NCI-H82 (cell line): ENCODE measurements around the gene PCDHGA7.
"Not testable (repeated sequence)": the region's sequence is repeated elsewhere in the genome, so short reads cannot be mapped to it uniquely, and the experiment has no call there.

Experiments used
- DNase-seq: peaks from one replicate; lab custom pipeline; 2025; lab: John Stamatoyannopoulos, UW

The PCDHGA7 gene

DNA sequence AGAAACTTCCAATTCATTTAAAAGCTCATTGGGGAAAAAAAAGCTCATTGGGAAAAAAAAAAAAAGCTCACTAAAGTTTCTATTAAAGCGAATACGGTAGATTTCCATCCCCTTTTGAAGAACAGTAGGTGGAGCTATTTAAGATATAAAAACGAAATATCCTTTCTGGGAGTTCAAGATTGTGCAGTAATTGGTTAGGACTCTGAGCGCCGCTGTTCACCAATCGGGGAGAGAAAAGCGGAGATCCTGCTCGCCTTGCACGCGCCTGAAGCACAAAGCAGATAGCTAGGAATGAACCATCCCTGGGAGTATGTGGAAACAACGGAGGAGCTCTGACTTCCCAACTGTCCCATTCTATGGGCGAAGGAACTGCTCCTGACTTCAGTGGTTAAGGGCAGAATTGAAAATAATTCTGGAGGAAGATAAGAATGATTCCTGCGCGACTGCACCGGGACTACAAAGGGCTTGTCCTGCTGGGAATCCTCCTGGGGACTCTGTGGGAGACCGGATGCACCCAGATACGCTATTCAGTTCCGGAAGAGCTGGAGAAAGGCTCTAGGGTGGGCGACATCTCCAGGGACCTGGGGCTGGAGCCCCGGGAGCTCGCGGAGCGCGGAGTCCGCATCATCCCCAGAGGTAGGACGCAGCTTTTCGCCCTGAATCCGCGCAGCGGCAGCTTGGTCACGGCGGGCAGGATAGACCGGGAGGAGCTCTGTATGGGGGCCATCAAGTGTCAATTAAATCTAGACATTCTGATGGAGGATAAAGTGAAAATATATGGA is 48.0 kb downstream of the PCDHGA7 start, which contains the start of gene PCDHGA12:
Gene PCDHGA12, plus strand, starts transcription at position 176 of the 782 bp plus-strand sequence. Its CDS starts 253 bp downstream, at position 429.
- DNase-seq, result no peak

DNA sequence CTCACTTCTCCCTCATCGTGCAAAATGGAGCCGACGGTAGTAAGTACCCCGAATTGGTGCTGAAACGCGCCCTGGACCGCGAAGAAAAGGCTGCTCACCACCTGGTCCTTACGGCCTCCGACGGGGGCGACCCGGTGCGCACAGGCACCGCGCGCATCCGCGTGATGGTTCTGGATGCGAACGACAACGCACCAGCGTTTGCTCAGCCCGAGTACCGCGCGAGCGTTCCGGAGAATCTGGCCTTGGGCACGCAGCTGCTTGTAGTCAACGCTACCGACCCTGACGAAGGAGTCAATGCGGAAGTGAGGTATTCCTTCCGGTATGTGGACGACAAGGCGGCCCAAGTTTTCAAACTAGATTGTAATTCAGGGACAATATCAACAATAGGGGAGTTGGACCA is 48.7 kb downstream of the PCDHGA7 start:
- DNase-seq, result no peak

DNA sequence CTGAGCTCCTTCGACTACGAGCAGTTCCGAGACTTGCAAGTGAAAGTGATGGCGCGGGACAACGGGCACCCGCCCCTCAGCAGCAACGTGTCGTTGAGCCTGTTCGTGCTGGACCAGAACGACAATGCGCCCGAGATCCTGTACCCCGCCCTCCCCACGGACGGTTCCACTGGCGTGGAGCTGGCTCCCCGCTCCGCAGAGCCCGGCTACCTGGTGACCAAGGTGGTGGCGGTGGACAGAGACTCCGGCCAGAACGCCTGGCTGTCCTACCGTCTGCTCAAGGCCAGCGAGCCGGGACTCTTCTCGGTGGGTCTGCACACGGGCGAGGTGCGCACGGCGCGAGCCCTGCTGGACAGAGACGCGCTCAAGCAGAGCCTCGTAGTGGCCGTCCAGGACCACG is 49.8 kb downstream of the PCDHGA7 start:
- DNase-seq, result not testable (repeated sequence)

DNA sequence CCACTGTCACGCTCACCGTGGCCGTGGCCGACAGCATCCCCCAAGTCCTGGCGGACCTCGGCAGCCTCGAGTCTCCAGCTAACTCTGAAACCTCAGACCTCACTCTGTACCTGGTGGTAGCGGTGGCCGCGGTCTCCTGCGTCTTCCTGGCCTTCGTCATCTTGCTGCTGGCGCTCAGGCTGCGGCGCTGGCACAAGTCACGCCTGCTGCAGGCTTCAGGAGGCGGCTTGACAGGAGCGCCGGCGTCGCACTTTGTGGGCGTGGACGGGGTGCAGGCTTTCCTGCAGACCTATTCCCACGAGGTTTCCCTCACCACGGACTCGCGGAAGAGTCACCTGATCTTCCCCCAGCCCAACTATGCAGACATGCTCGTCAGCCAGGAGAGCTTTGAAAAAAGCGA is 50.2 kb downstream of the PCDHGA7 start:
- DNase-seq, result not testable (repeated sequence)

DNA sequence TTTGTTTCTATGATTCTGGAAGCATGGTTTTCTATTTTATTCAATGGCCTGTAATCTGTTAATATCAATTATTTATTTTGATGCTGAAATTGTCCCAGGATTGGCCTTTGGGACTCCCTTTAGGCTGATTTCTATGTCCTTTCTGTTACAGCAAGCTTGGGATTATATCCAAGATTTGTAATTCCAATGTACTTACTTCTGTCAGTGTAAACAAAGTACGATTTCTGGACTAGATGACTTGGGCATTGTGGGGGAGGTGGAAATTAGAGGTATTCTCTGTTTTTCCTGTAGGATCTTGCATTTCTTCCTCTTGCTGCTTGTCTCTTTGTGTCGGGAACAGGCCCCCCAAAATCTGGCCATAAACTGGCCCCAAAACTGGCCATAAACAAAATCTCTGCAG is 51.5 kb downstream of the PCDHGA7 start:
- DNase-seq, result no peak
